H1 (cell line): ENCODE results near the gene FAM24B. TPM values are rescaled to one million over a fixed set of nuclear protein-coding genes. Genes with fewer than 3 reads are reported as not detected.

ENCODE experiments used
- ATF3 ChIP-seq: IDR thresholded peaks from 2 replicates; pipeline ENCODE4 v1.6.1; 2011; ENCODE audit warnings: low read depth, mild to moderate bottlenecking, low read length; ENCODE audit not compliant: insufficient read depth
- BCL11A ChIP-seq, 2 experiments: IDR thresholded peaks; one replicate each; pipeline ENCODE4 v1.6.1; 2011; ENCODE audit warnings: low read depth in 2 of 2, low read length in 2 of 2, mild to moderate bottlenecking in 2 of 2
- CBX5 ChIP-seq: fragments of 300-800, 300-1000 bp; sonication (generic); IDR thresholded peaks from 2 replicates; pipeline ENCODE4 v1.7.1; 2016; ENCODE audit warnings: antibody characterized with exemption, low read length, low read depth
- CHD2 ChIP-seq: IDR thresholded peaks from 2 replicates; pipeline ENCODE4 v1.6.1; 2012; ENCODE audit warnings: low read length, improper control_type of control experiment
- CTBP2 ChIP-seq: IDR thresholded peaks from 2 replicates; pipeline ENCODE4 v1.7.0; 2011; ENCODE audit warnings: borderline replicate concordance, mild to moderate bottlenecking, moderate library complexity, mixed read lengths, low read length; ENCODE audit not compliant: insufficient read depth, insufficient read length
- CTCF ChIP-seq, 3 experiments: IDR thresholded peaks; 1 replicate in 2 of 3; 2 replicates in 1 of 3; pipeline versions ENCODE4 v1.5.1 to v1.6.1; 2011; ENCODE audit warnings: low read length in 3 of 3, mild to moderate bottlenecking in 3 of 3, inconsistent platforms in 2 of 3, low read depth in 1 of 3, moderate library complexity in 1 of 3; ENCODE audit not compliant: insufficient read depth in 1 of 3; ENCODE audit errors: control extremely low read depth in 1 of 3
- EP300 ChIP-seq, 2 experiments: IDR thresholded peaks; 1 replicate in 1 of 2; 2 replicates in 1 of 2; pipeline ENCODE4 v1.6.1; 2011 to 2012; ENCODE audit warnings: low read depth in 2 of 2, low read length in 2 of 2, mild to moderate bottlenecking in 2 of 2, borderline replicate concordance in 1 of 2, inconsistent platforms in 1 of 2, moderate library complexity in 1 of 2
- GTF2F1 ChIP-seq: IDR thresholded peaks from 2 replicates; pipeline ENCODE4 v1.6.1; 2012; ENCODE audit warnings: low read depth, low read length, improper control_type of control experiment, borderline replicate concordance
- KDM1A ChIP-seq: fragments of 200-600, 300-600 bp; sonication (generic); IDR thresholded peaks from 2 replicates; pipeline ENCODE4 v1.7.1; 2016; ENCODE audit warnings: mild to moderate bottlenecking, low read length, borderline replicate concordance
- KDM5A ChIP-seq: fragments of 200-600 bp; IDR thresholded peaks from 2 replicates; pipeline ENCODE4 v1.7.1; 2012; ENCODE audit warnings: mild to moderate bottlenecking, low read length, inconsistent platforms, mixed read lengths
- NANOG ChIP-seq: IDR thresholded peaks from 2 replicates; pipeline ENCODE4 v1.6.1; 2011; ENCODE audit warnings: low read length, low read depth, mild to moderate bottlenecking, inconsistent platforms; ENCODE audit not compliant: insufficient read depth, poor library complexity, severe bottlenecking
- NRF1 ChIP-seq: IDR thresholded peaks from 2 replicates; pipeline ENCODE4 v1.6.1; 2011; ENCODE audit warnings: mild to moderate bottlenecking, low read depth, low read length, improper control_type of control experiment
- SIRT6 ChIP-seq: IDR thresholded peaks from one replicate; pipeline ENCODE4 v1.7.1; 2012; ENCODE audit warnings: low read length, inconsistent platforms
- SIX5 ChIP-seq: IDR thresholded peaks from 2 replicates; pipeline ENCODE4 v1.6.1; 2011; ENCODE audit warnings: mild to moderate bottlenecking, low read depth, low read length
- SP1 ChIP-seq: IDR thresholded peaks from 2 replicates; pipeline ENCODE4 v1.6.1; 2011; ENCODE audit warnings: low read depth, low read length
- SP2 ChIP-seq: IDR thresholded peaks from 2 replicates; pipeline ENCODE4 v1.6.1; 2012; ENCODE audit warnings: mild to moderate bottlenecking, low read length, inconsistent platforms
- SP4 ChIP-seq: IDR thresholded peaks from 2 replicates; pipeline ENCODE4 v1.6.1; 2012; ENCODE audit warnings: low read length, inconsistent platforms
- SRF ChIP-seq: IDR thresholded peaks from 2 replicates; pipeline ENCODE4 v1.6.1; 2011; ENCODE audit warnings: mild to moderate bottlenecking, low read depth, low read length, moderate library complexity
- TAF7 ChIP-seq: optimal IDR thresholded peaks from 2 replicates; pipeline ENCODE3; 2011; ENCODE audit warnings: low read depth, mild to moderate bottlenecking, inconsistent platforms, low read length, moderate library complexity, borderline replicate concordance
- TEAD4 ChIP-seq: IDR thresholded peaks from 2 replicates; pipeline ENCODE4 v1.6.1; 2012; ENCODE audit warnings: low read depth, low read length, inconsistent platforms, mixed read lengths
- USF2 ChIP-seq: IDR thresholded peaks from 2 replicates; pipeline ENCODE4 v1.6.1; 2011; ENCODE audit warnings: low read length, improper control_type of control experiment
- polyA plus RNA-seq, 7 experiments: library from polyadenylated mRNA; depleted of rRNA in 3 of 7; stranded (reverse) in 5 of 7; unstranded in 2 of 7; fragments of >200 nt in 5 of 7; fragments of 200-250 nt in 2 of 7; gene quantifications; 1 replicate in 5 of 7; 2 replicates in 1 of 7; 4 replicates in 1 of 7; pipeline versions ENCODE4 v1.2.1 to v1.2.3, GENCODE V29; 2011 to 2013; ENCODE audit warnings: missing spikeins in 2 of 7, mixed read lengths in 2 of 7
- total RNA-seq: library from RNA; stranded (reverse); fragmentation: NEBNext Ultra II Directional; extraction: Animal tissue kit (Norgen Biotek cat#: 25700); gene quantifications from 2 replicates; pipeline ENCODE4 v1.2.1, GENCODE V29; 2021

Gene FAM24B
- total and polyA plus RNA-seq, 2 of the 8 experiments (the other 6 are each of a cell fraction or from before 2014, with no cell fraction given): 0.50 to 0.56 TPM

- TF ChIP-seq SRF (no peak), SIRT6 (no peak), CTBP2 (no peak), SIX5 (no peak), SP1 (0 out of 2 replicates have a peak, but pooled peaks have one; percentile 60), TAF7 (no peak), EP300 (IDR thresholded peaks at IDR 0.05; ENCODE audit: borderline replicate concordance in 1 of 2, low read depth in 2 of 2, low read length in 2 of 2) (peak in 1 of 2 experiments; percentile 82; a peak in 1 of 3 replicates), NANOG (peak; percentile 69), BCL11A (IDR thresholded peaks at IDR 0.05; ENCODE audit: low read depth in 2 of 2, low read length in 2 of 2) (peak in 1 of 2 experiments; percentile 18), NRF1 (no peak), GTF2F1 (no peak), CHD2 (no peak), SP2 (no peak), KDM1A (no peak), KDM5A (no peak), TEAD4 (0 out of 2 replicates have a peak, but pooled peaks have one; percentile 49), CTCF (IDR thresholded peaks at IDR 0.05; ENCODE audit: control extremely low read depth in 1 of 3, insufficient read depth in 1 of 3, low read depth in 1 of 3, low read length in 3 of 3) (no peak), SP4 (no peak), CBX5 (no peak), USF2 (no peak), ATF3 (no peak)
These were observed 3.4 kb downstream of the FAM24B start (continued) for GRCh38 chr10:122875843-122876466.
